IMR-90 (cell line): Measurements from ENCODE around the gene FBXL4. TPM values are rescaled to one million over a fixed set of nuclear protein-coding genes. Genes with fewer than 3 reads are reported as not detected.

Source experiments
- ATAC-seq: fragments of 200-7000 bp; cut with Tn5 transposase; 2 replicates; pipeline ENCODE4 v1.9.1; 2020; ENCODE audit warnings: low read depth, mild to moderate bottlenecking, moderate library complexity
- BruUV-seq: library from RNA; stranded (reverse); fragments of 400-500 nt; replicated peaks from 2 replicates; lab custom pipeline; 2021; lab: Mats Ljungman, UMichigan
- CTCF ChIA-PET: fragments of 300-600 bp; formaldehyde crosslinking; extraction: SDS; loops from one replicate; lab custom pipeline; 2021; ENCODE audit warnings: antibody characterized with exemption; lab: Yijun Ruan, JAX
- POLR2A ChIA-PET: fragments of 300-600 bp; sonication (Branson Sonifier 250); formaldehyde crosslinking; loops from one replicate; lab custom pipeline; 2022; ENCODE audit warnings: antibody characterized with exemption; ENCODE audit not compliant: unreplicated experiment; lab: Charles Lee
- DNase-seq: peaks from one replicate; pipeline ENCODE4 v3.0.0; 2013
- H2AFZ ChIP-seq: replicated peaks from 2 replicates; pipeline ENCODE3; 2013; ENCODE audit warnings: low read length, mild to moderate bottlenecking; ENCODE audit not compliant: poor library complexity
- H2AK5ac ChIP-seq: 2 replicates; pipeline ENCODE4 v1.6.1; 2013; ENCODE audit warnings: low read depth, low read length, inconsistent platforms
- H2AK9ac ChIP-seq: replicated peaks from 2 replicates; pipeline ENCODE3; 2013; ENCODE audit warnings: mild to moderate bottlenecking, low read depth, low read length, moderate library complexity; ENCODE audit not compliant: poor library complexity
- H2BK120ac ChIP-seq: 2 replicates; pipeline ENCODE4 v1.6.1; 2013; ENCODE audit warnings: low read depth, low read length, inconsistent platforms
- H2BK15ac ChIP-seq: 3 replicates; pipeline ENCODE4 v1.6.1; 2013; ENCODE audit warnings: low read depth, low read length, inconsistent platforms
- H2BK20ac ChIP-seq: 2 replicates; pipeline ENCODE4 v1.6.1; 2013; ENCODE audit warnings: low read depth, mild to moderate bottlenecking, inconsistent platforms, low read length, moderate library complexity
- H2BK5ac ChIP-seq: 2 replicates; pipeline ENCODE4 v1.6.1; 2013; ENCODE audit warnings: mild to moderate bottlenecking, low read depth, low read length, inconsistent platforms; ENCODE audit not compliant: poor library complexity, severe bottlenecking
- H3K14ac ChIP-seq: replicated peaks from 2 replicates; pipeline ENCODE4 v1.6.1; 2013; ENCODE audit warnings: low read depth, low read length, inconsistent platforms
- H3K18ac ChIP-seq: 2 replicates; pipeline ENCODE4 v1.6.1; 2013; ENCODE audit warnings: low read depth, low read length, control low read depth
- H3K23ac ChIP-seq: 2 replicates; pipeline ENCODE4 v1.6.1; 2013; ENCODE audit warnings: low read depth, low read length, inconsistent platforms
- H3K27ac ChIP-seq: 2 replicates; pipeline ENCODE4 v1.5.1; 2013; ENCODE audit warnings: mild to moderate bottlenecking, control low read depth, low read length; ENCODE audit not compliant: insufficient read depth
- H3K27me3 ChIP-seq: 2 replicates; pipeline ENCODE4 v1.6.1; 2013; ENCODE audit warnings: low read length; ENCODE audit not compliant: control insufficient read depth, insufficient read depth
- H3K36me3 ChIP-seq: 2 replicates; pipeline ENCODE4 v1.6.1; 2013; ENCODE audit warnings: low read length, mixed read lengths; ENCODE audit not compliant: control insufficient read depth, insufficient read depth
- H3K4ac ChIP-seq: 2 replicates; pipeline ENCODE4 v1.6.1; 2013; ENCODE audit warnings: low read depth, low read length, inconsistent platforms
- H3K4me1 ChIP-seq: 2 replicates; pipeline ENCODE4 v1.6.1; 2013; ENCODE audit warnings: low read length, mixed read lengths; ENCODE audit not compliant: control insufficient read depth, insufficient read depth
- H3K4me2 ChIP-seq: 2 replicates; pipeline ENCODE4 v1.6.1; 2013; ENCODE audit warnings: low read depth, mild to moderate bottlenecking, control low read depth, low read length, moderate library complexity
- H3K4me3 ChIP-seq: 2 replicates; pipeline ENCODE4 v1.5.1; 2013; ENCODE audit warnings: low read depth, mild to moderate bottlenecking, control low read depth, low read length, moderate library complexity; ENCODE audit not compliant: insufficient read depth
- H3K56ac ChIP-seq: 2 replicates; pipeline ENCODE4 v1.6.1; 2013; ENCODE audit warnings: low read length, inconsistent platforms; ENCODE audit not compliant: insufficient read depth; ENCODE audit errors: extremely low read depth
- H3K79me1 ChIP-seq, 2 experiments: 2 replicates each; pipeline ENCODE4 v1.6.1; 2013; ENCODE audit warnings: low read length in 2 of 2, inconsistent platforms in 1 of 2, low read depth in 1 of 2
- H3K9ac ChIP-seq: 2 replicates; pipeline ENCODE4 v1.6.1; 2013; ENCODE audit warnings: low read depth, low read length, control low read depth
- H3K9me1 ChIP-seq: 2 replicates; pipeline ENCODE4 v1.6.1; 2013; ENCODE audit warnings: low read length, inconsistent platforms; ENCODE audit not compliant: insufficient read depth
- H3K9me3 ChIP-seq: 2 replicates; pipeline ENCODE4 v1.6.1; 2013; ENCODE audit warnings: low read length; ENCODE audit not compliant: control insufficient read depth, insufficient read depth
- H4K20me1 ChIP-seq: 2 replicates; pipeline ENCODE4 v1.6.1; 2013; ENCODE audit warnings: low read length, inconsistent platforms; ENCODE audit not compliant: insufficient read depth
- H4K5ac ChIP-seq: 2 replicates; pipeline ENCODE4 v1.6.1; 2013; ENCODE audit warnings: mild to moderate bottlenecking, low read depth, low read length, control low read depth
- H4K8ac ChIP-seq, 2 experiments: 2 replicates each; pipeline ENCODE4 v1.6.1; 2013; ENCODE audit warnings: low read depth in 2 of 2, low read length in 2 of 2, control low read depth in 1 of 2, inconsistent platforms in 1 of 2
- H4K91ac ChIP-seq: 2 replicates; pipeline ENCODE4 v1.6.1; 2013; ENCODE audit warnings: low read depth, low read length, inconsistent platforms; ENCODE audit not compliant: insufficient read depth
- BHLHE40 ChIP-seq: fragments of 150-350 bp; IDR thresholded peaks from 2 replicates; pipeline ENCODE4 v1.6.1; 2016; ENCODE audit warnings: mild to moderate bottlenecking, low read depth, low read length
- CEBPB ChIP-seq: IDR thresholded peaks from 2 replicates; pipeline ENCODE4 v1.6.1; 2012; ENCODE audit warnings: low read depth, low read length, improper control_type of control experiment
- CHD1 ChIP-seq: IDR thresholded peaks from 2 replicates; pipeline ENCODE4 v1.6.1; 2012; ENCODE audit warnings: low read depth, low read length, improper control_type of control experiment
- CTCF ChIP-seq: conservative IDR thresholded peaks from 2 replicates; pipeline ENCODE4 v1.5.1; 2012; ENCODE audit warnings: mild to moderate bottlenecking, low read depth, low read length, improper control_type of control experiment
- ELK1 ChIP-seq: fragments of 150-350 bp; IDR thresholded peaks from 2 replicates; pipeline ENCODE4 v1.6.1; 2016; ENCODE audit warnings: low read depth, mild to moderate bottlenecking, low read length, moderate library complexity, borderline replicate concordance
- FOS ChIP-seq: fragments of 150-350 bp; IDR thresholded peaks from 2 replicates; pipeline ENCODE4 v1.6.1; 2016; ENCODE audit warnings: low read depth, low read length
- MAFK ChIP-seq: IDR thresholded peaks from 2 replicates; pipeline ENCODE4 v1.6.1; 2012; ENCODE audit warnings: low read depth, low read length, improper control_type of control experiment
- MAZ ChIP-seq: IDR thresholded peaks from 2 replicates; pipeline ENCODE4 v1.6.1; 2012; ENCODE audit warnings: low read depth, mild to moderate bottlenecking, low read length, improper control_type of control experiment, moderate library complexity, borderline replicate concordance
- MXI1 ChIP-seq: IDR thresholded peaks from 2 replicates; pipeline ENCODE4 v1.6.1; 2012; ENCODE audit warnings: low read depth, mild to moderate bottlenecking, low read length, moderate library complexity, borderline replicate concordance
- NFE2L2 ChIP-seq: fragments of 150-350 bp; IDR thresholded peaks from 2 replicates; pipeline ENCODE4 v1.6.1; 2016; ENCODE audit warnings: low read depth, mild to moderate bottlenecking, low read length
- POLR2A ChIP-seq: IDR thresholded peaks from 2 replicates; pipeline ENCODE4 v1.6.1; 2012; ENCODE audit warnings: mild to moderate bottlenecking, low read depth, low read length
- RAD21 ChIP-seq: IDR thresholded peaks from 2 replicates; pipeline ENCODE4 v1.6.1; 2012; ENCODE audit warnings: low read length, improper control_type of control experiment
- RCOR1 ChIP-seq: IDR thresholded peaks from 2 replicates; pipeline ENCODE4 v1.6.1; 2012; ENCODE audit warnings: mild to moderate bottlenecking, low read length, improper control_type of control experiment; ENCODE audit not compliant: insufficient replicate concordance
- RFX5 ChIP-seq: IDR thresholded peaks from 2 replicates; pipeline ENCODE4 v1.8.0; 2012; ENCODE audit warnings: low read depth, mild to moderate bottlenecking, low read length, moderate library complexity
- SMC3 ChIP-seq: fragments of 150-350 bp; IDR thresholded peaks from 2 replicates; pipeline ENCODE4 v1.6.1; 2016; ENCODE audit warnings: low read depth, mild to moderate bottlenecking, antibody characterized with exemption, low read length, moderate library complexity
- USF2 ChIP-seq: fragments of 150-350 bp; IDR thresholded peaks from 2 replicates; pipeline ENCODE4 v1.6.1; 2017; ENCODE audit warnings: mild to moderate bottlenecking, antibody characterized with exemption, low read length, low read depth
- WGBS, 2 experiments: methylation state at CpG; one replicate each; pipeline versions ENCODE4 v1.1.5 to v1.1.7; 2013; ENCODE audit warnings: missing lambda C conversion rate in 2 of 2; ENCODE audit not compliant: insufficient read length in 1 of 2; ENCODE audit errors: extremely low coverage in 2 of 2; 5-methylcytosine and 5-hydroxymethylcytosine counted together
- dilution Hi-C: fragments of 300-500 bp; cut with HindIII; formaldehyde crosslinking; loops from one replicate; pipeline ENCODE4 v1.14.3; 2018; ENCODE audit warnings: low sequenced_read_pairs; ENCODE audit not compliant: unreplicated experiment
- in situ Hi-C: fragments of 300-500 bp; cut with MboI; formaldehyde crosslinking; loops from 3 replicates; pipeline ENCODE4 v1.14.3; 2019; ENCODE audit warnings: low sequenced_read_pairs, inconsistent platforms, mixed read lengths
- intact Hi-C: fragments of 100-400 bp; cut with micrococcal nuclease; formaldehyde crosslinking; loops from 2 replicates; pipeline ENCODE4 v1.10.0; 2022
- polyA plus RNA-seq, 3 experiments: library from polyadenylated mRNA; depleted of rRNA; stranded (reverse); fragments of >200 nt; gene quantifications; 2 replicates each; pipeline ENCODE4 v1.2.3, GENCODE V29; 2012; ENCODE audit warnings: low replicate concordance in 1 of 3
- total RNA-seq: library from RNA; depleted of rRNA; stranded (reverse); fragments of >200 nt; gene quantifications from 2 replicates; pipeline ENCODE4 v1.2.3, GENCODE V29; 2012

Gene FBXL4
- total and polyA plus RNA-seq, 2 of the 4 experiments (the other 2 are of a cell fraction), result 7.8 to 17.6 TPM

GRCh38 chr6:98924647-98925046 lies 23.1 kb downstream of the FBXL4 start:
- ATAC-seq, result no peak
- Histone ChIP-seq H2BK5ac (no peak overlapping the region), H3K79me1 (peaks cover 2 to 7% of the 10 kb centered on the region in 2 experiments; a peak in 3 of 4 replicates), H3K4ac (no peak overlapping the region), H3K23ac (no peak overlapping the region), H3K36me3 (0 out of 2 replicates have a peak, but pooled peaks cover 1% of the 10 kb centered on the region), H4K8ac (no peak overlapping the region), H3K9me3 (no peaks in the 10 kb centered on the region), H3K4me1 (no peaks in the 10 kb centered on the region), H3K9me1 (peaks cover 5% of the 10 kb centered on the region; the same call in 1 of the 2 replicates), H3K9ac (no peak overlapping the region), H3K27ac (no peak overlapping the region), H3K4me2 (no peak overlapping the region), H2BK120ac (no peak overlapping the region), H2BK15ac (no peak overlapping the region), H3K27me3 (no peaks in the 10 kb centered on the region), H2AK5ac (no peak overlapping the region), H3K14ac (no peak overlapping the region), H2BK20ac (no peak overlapping the region), H4K91ac (no peak overlapping the region), H2AFZ (no peak overlapping the region), H3K4me3 (no peak overlapping the region), H3K56ac (no peak overlapping the region), H3K18ac (no peak overlapping the region), H4K20me1 (no peaks in the 10 kb centered on the region; the same call in 1 of the 2 replicates), H4K5ac (no peak overlapping the region), H2AK9ac (no peak overlapping the region)
- no peak for DNase-seq
- TF ChIP-seq ELK1 (no peak), POLR2A (no peak), RCOR1 (no peak), CHD1 (no peak), MAZ (no peak), SMC3 (no peak), BHLHE40 (no peak), MAFK (no peak), MXI1 (no peak), USF2 (no peak), NFE2L2 (no peak), CTCF (no peak), RFX5 (no peak), RAD21 (no peak), CEBPB (no peak), FOS (no peak)
- in situ Hi-C loops, result no loop called here
- intact Hi-C loops, result no loop called here
- ChIA-PET POLR2A (no interaction called here), CTCF (no interaction called here)
- BruUV-seq, result no TSS peak
- dilution Hi-C loops, result no loop called here
- no CpG with 5 or more reads among the region's 6 CpGs for WGBS, 2 experiments
